Glutamatergic neuron (in vitro differentiated cells): Measurements from ENCODE around the gene GMIP. TPM values are rescaled to one million over a fixed set of nuclear protein-coding genes. Genes with fewer than 3 reads are reported as not detected.

Source experiments
- DNase-seq: peaks from one replicate; pipeline ENCODE4 v3.0.0; 2022
- H3K27ac Mint-ChIP-seq: one replicate; pipeline ENCODE4 v1.8.0; 2020; ENCODE audit warnings: mild to moderate bottlenecking, mixed read lengths, inconsistent platforms; ENCODE audit not compliant: unreplicated experiment
- H3K27me3 Mint-ChIP-seq: one replicate; pipeline ENCODE4 v1.8.0; 2020; ENCODE audit warnings: mild to moderate bottlenecking, moderate library complexity, mixed read lengths, inconsistent platforms; ENCODE audit not compliant: unreplicated experiment
- H3K36me3 Mint-ChIP-seq: one replicate; pipeline ENCODE4 v1.8.0; 2020; ENCODE audit warnings: mild to moderate bottlenecking, mixed read lengths, inconsistent platforms; ENCODE audit not compliant: unreplicated experiment
- H3K4me1 Mint-ChIP-seq: one replicate; pipeline ENCODE4 v1.8.0; 2020; ENCODE audit warnings: mild to moderate bottlenecking, low read depth, mixed read lengths, inconsistent platforms; ENCODE audit not compliant: unreplicated experiment
- H3K4me3 Mint-ChIP-seq: one replicate; pipeline ENCODE4 v1.8.0; 2020; ENCODE audit warnings: mild to moderate bottlenecking, mixed read lengths, inconsistent platforms; ENCODE audit not compliant: unreplicated experiment
- H3K9me3 Mint-ChIP-seq: one replicate; pipeline ENCODE4 v1.8.0; 2020; ENCODE audit warnings: mild to moderate bottlenecking, moderate library complexity, mixed read lengths, inconsistent platforms; ENCODE audit not compliant: unreplicated experiment
- total RNA-seq: library from RNA; stranded (reverse); fragmentation: NEBNext Ultra II Directional; extraction: Animal tissue kit (Norgen Biotek cat#: 25700); gene quantifications from one replicate; pipeline ENCODE4 v1.2.1, GENCODE V29; 2021; ENCODE audit not compliant: unreplicated experiment
- TF ChIP-seq, protein P1 (sequence below): fragments of 200-600 bp; sonication (generic); IDR thresholded peaks from one replicate; pipeline ENCODE4 v1.5.0; 2021; ENCODE audit not compliant: partially characterized antibody, unreplicated experiment

The GMIP gene
- total RNA-seq, 1 donor from 2014 or later: 204 TPM

DNA sequence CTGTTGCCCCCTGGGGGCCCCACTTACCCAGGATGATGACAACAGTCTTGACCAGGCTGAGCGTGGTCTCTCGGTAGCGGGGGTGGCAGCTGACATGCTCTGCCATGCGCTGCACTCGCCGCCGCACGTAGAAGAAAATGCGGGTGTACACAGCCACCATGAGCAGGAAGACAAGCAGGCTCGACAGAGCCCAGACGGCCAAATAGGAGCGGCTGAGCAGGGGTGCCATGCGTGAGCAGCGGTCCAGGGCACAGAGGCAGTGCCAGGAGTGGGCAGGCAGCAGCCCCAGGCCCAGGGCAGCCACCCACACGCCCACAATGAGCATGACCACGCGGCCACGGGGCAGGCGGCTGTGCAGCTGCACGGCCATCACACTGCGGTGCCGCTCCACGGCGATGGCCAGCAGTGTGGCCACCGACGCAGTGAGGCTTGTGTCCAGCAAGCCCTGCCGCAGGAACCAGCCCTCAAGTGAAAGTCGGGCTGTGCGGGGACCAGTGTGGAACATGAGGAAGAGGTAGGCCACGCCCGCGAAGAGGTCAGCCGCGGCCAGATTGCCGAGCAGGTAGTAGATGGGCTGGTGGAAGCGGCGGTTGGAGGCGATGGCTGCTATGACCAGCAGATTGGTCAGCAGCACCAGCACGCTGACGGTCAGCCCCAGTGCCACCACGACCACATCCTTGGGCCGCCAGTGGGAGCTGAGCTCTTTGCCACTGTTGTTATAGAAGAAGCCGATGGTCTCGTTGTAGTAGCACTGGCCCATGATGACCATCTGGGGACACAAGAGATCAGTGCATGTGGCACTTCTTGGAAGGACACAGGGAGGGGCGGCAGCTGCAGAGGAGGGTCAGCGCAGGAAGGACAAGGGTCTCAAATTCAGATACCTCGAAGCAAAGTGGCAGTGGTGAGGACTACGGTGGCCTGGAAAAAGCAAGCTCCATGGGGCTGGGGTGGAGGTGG, 16.7 kb downstream of the GMIP start:
- Mint-ChIP-seq H3K27me3 (peaks cover 16% of the 10 kb centered on the region), H3K4me1 (peaks cover 23% of the 10 kb centered on the region), H3K4me3 (peak overlapping the region; percentile 93), H3K36me3 (no peaks in the 10 kb centered on the region), H3K27ac (peak overlapping the region; percentile 100), H3K9me3 (peaks cover 21% of the 10 kb centered on the region)
- no peak for DNase-seq
- TF ChIP-seq, protein P1, sequence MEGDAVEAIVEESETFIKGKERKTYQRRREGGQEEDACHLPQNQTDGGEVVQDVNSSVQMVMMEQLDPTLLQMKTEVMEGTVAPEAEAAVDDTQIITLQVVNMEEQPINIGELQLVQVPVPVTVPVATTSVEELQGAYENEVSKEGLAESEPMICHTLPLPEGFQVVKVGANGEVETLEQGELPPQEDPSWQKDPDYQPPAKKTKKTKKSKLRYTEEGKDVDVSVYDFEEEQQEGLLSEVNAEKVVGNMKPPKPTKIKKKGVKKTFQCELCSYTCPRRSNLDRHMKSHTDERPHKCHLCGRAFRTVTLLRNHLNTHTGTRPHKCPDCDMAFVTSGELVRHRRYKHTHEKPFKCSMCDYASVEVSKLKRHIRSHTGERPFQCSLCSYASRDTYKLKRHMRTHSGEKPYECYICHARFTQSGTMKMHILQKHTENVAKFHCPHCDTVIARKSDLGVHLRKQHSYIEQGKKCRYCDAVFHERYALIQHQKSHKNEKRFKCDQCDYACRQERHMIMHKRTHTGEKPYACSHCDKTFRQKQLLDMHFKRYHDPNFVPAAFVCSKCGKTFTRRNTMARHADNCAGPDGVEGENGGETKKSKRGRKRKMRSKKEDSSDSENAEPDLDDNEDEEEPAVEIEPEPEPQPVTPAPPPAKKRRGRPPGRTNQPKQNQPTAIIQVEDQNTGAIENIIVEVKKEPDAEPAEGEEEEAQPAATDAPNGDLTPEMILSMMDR: no peak

DNA sequence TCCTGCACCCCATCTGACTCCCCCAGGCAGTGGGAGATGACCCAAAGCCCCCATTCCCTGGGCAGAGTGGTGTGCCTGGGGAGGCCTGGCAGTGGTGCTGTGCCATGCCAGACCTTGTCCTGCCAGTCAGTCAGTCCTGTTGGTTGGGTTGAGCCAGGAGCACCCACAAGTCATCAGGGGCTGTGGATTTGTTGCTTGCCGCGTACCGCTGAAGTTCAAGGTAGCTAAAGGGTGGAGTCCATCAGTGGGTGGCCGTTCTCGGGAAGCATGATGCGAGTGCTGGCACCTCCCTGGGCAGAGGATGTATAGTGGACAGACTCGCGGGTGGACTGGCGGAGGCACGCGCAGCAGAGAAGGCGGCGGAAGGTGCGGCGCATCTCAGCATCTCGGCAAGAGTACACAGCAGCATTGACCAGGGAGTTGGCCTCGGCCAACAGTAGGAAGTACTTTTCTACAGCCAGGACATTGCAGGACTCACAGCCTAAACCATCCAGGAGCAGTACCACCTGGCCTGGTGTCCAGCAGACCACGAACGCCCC, 19.4 kb downstream of the GMIP start:
- Mint-ChIP-seq H3K27me3 (peaks cover 20% of the 10 kb centered on the region), H3K4me1 (peaks cover 29% of the 10 kb centered on the region), H3K36me3 (no peaks in the 10 kb centered on the region), H3K27ac (peak overlapping the region; percentile 33), H3K9me3 (peaks cover 24% of the 10 kb centered on the region), H3K4me3 (peak overlapping the region; percentile 65)
- TF ChIP-seq, protein P1: no peak
- DNase-seq: no peak

DNA sequence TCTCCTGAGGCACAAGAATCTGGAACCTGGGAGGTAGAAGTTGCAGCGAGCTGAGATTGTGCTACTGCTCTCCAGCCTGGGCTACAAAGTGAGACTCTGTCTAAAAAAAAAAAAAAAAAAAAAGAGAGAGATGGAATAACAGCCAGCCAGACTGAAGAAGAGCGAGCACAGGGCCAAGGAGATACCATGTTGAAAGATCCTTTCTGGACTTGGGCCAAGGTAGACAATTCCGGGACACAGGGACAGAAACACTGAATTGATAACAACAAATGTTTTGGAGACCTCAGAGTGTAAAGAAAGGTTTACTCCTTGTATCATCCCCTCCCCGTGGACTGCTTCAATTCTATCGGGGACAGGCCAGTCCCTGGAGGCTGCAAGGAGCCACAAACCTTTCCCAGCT, 20.1 kb downstream of the GMIP start:
- Mint-ChIP-seq H3K36me3 (no peaks in the 10 kb centered on the region), H3K27me3 (peaks cover 19% of the 10 kb centered on the region), H3K9me3 (peaks cover 24% of the 10 kb centered on the region), H3K4me1 (peaks cover 33% of the 10 kb centered on the region), H3K4me3 (peak overlapping the region; percentile 65), H3K27ac (peak overlapping the region; percentile 28)
- no peak for DNase-seq
- TF ChIP-seq, protein P1: no peak

DNA sequence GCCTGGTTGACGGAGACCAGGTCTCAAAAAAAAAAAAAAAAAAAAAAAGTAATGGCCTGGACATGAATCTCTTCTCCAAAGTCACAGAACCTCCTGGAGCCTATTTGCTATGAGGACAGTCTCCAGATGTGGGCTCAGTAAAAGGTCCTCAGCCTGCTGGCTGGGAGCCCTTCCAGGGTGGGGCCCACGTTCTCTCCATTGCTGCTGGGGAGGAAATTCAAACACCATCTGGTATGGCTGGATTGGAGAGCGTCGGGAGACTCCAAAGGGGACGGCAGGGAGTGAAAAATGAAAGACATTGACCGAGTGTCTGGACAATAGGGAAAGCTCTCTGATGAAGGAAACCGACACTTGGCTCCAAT, 23.6 kb downstream of the GMIP start:
- Mint-ChIP-seq H3K36me3 (no peaks in the 10 kb centered on the region), H3K27me3 (peaks cover 14% of the 10 kb centered on the region), H3K9me3 (peaks cover 21% of the 10 kb centered on the region), H3K4me1 (peaks cover 34% of the 10 kb centered on the region), H3K27ac (no peak overlapping the region), H3K4me3 (peak overlapping the region; percentile 34)
- TF ChIP-seq, protein P1: no peak
- DNase-seq: no peak
